ENCODE data around the gene CD19. TPM values are rescaled to one million over a fixed set of nuclear protein-coding genes. Genes with fewer than 3 reads are reported as not detected.

The CD19 gene
- polyA plus RNA-seq, 3 donors = 0.28 to 0.75 (median 0.65) TPM

DNA sequence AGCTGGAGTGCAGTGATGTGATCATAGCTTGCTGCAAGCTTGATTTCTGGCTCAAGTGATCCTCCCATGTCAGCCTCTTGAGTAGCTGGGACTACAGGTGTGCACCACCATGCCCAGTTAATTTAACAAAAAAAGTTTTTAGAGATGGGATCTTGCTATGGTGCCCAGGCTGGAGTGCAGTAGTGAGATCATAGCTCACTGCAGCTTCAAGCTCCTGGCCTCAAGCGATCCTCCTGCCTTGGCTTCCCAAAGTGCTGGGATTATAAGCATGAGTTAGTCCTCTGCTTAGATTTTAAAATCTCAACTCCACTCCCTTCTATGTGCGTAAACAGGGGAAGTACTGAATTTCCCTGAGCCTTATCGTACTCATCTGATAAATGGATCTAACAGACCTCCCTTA is 13.1 kb upstream of the CD19 start:
- H3K9me3 Mint-ChIP-seq = peaks cover 0 to 3% (median 0%) of the 10 kb centered on the region in 7 donors
- peaks cover 41 to 66% of the 10 kb centered on the region in 2 donors for H3K36me3 ChIP-seq (replicated peaks in 1 of 2; ENCODE audit: control insufficient read depth in 1 of 2, insufficient read depth in 2 of 2, low read length in 2 of 2)
- peaks cover 0 to 2% of the 10 kb centered on the region in 2 donors for H3K4me1 ChIP-seq (ENCODE audit: control insufficient read depth in 1 of 2, insufficient read depth in 2 of 2, low read length in 2 of 2)
- no peak overlapping the region for H3K27ac Mint-ChIP-seq
- no peak overlapping the region for H3K9ac ChIP-seq (ENCODE audit: insufficient read depth, low read length, poor library complexity, severe bottlenecking)
- H3K4me2 ChIP-seq (replicated peaks; ENCODE audit: extremely low read depth, low read length, poor library complexity, severe bottlenecking) = no peak overlapping the region
- H3K27ac ChIP-seq (ENCODE audit: low read depth in 1 of 2, low read length in 2 of 2) = no peak overlapping the region
- no peaks in the 10 kb centered on the region for H3K27me3 ChIP-seq (ENCODE audit: control insufficient read depth in 2 of 2, insufficient read depth in 2 of 2, low read length in 2 of 2)
- WGBS (ENCODE audit: insufficient coverage) = no CpG with 5 or more reads among the region's 3 CpGs
- H3K4me1 Mint-ChIP-seq = peaks cover 3% of the 10 kb centered on the region
- DNase-seq = no peak
- H3K79me2 ChIP-seq (ENCODE audit: insufficient read depth, low read length) = peaks cover 3% of the 10 kb centered on the region
- no peaks in the 10 kb centered on the region for H4K20me1 ChIP-seq (ENCODE audit: insufficient read depth, low read length)
- intact Hi-C loops (cut with micrococcal nuclease) = loop anchor here in 1 of 2 donors (5.0 kb wide), 1 partner anchor 36 kb away; no protein-coding TSS in a partner anchor
- H2AFZ ChIP-seq (ENCODE audit: insufficient read depth, low read depth, low read length, poor library complexity, severe bottlenecking) = no peak overlapping the region
- peaks cover 0 to 1% (median 0%) of the 10 kb centered on the region in 3 donors for H3K27me3 Mint-ChIP-seq (ENCODE audit: low read depth in 3 of 3)
- TF ChIP-seq, protein P1, sequence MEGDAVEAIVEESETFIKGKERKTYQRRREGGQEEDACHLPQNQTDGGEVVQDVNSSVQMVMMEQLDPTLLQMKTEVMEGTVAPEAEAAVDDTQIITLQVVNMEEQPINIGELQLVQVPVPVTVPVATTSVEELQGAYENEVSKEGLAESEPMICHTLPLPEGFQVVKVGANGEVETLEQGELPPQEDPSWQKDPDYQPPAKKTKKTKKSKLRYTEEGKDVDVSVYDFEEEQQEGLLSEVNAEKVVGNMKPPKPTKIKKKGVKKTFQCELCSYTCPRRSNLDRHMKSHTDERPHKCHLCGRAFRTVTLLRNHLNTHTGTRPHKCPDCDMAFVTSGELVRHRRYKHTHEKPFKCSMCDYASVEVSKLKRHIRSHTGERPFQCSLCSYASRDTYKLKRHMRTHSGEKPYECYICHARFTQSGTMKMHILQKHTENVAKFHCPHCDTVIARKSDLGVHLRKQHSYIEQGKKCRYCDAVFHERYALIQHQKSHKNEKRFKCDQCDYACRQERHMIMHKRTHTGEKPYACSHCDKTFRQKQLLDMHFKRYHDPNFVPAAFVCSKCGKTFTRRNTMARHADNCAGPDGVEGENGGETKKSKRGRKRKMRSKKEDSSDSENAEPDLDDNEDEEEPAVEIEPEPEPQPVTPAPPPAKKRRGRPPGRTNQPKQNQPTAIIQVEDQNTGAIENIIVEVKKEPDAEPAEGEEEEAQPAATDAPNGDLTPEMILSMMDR (IDR thresholded peaks at IDR 0.05) = no peak
- H3K36me3 Mint-ChIP-seq = peaks cover 50 to 76% of the 10 kb centered on the region in 2 donors
- no peak overlapping the region for H3K4me3 ChIP-seq (replicated peaks in 1 of 3; ENCODE audit: low read depth in 2 of 3, low read length in 3 of 3)
- no peaks in the 10 kb centered on the region for H3K9me3 ChIP-seq (replicated peaks in 1 of 2; ENCODE audit: control insufficient read depth in 1 of 2, insufficient read depth in 1 of 2, low read length in 2 of 2)
- H3K4me3 Mint-ChIP-seq = no peak overlapping the region

- H3K4me1 ChIP-seq (ENCODE audit: control insufficient read depth in 1 of 2, insufficient read depth in 2 of 2, low read length in 2 of 2) = peaks cover 11 to 17% of the 10 kb centered on the region in 2 donors
- no peak for DNase-seq
- H3K9ac ChIP-seq (ENCODE audit: insufficient read depth, low read length, poor library complexity, severe bottlenecking) = no peak overlapping the region
- no peaks in the 10 kb centered on the region for H3K9me3 ChIP-seq (replicated peaks in 1 of 2; ENCODE audit: control insufficient read depth in 1 of 2, insufficient read depth in 1 of 2, low read length in 2 of 2)
- Mint-ChIP-seq H3K4me3 (no peak overlapping the region), H3K27ac (no peak overlapping the region), H3K36me3 (peaks cover 21 to 37% of the 10 kb centered on the region in 2 donors), H3K9me3 (no peaks in the 10 kb centered on the region), H3K27me3 (ENCODE audit: low read depth in 3 of 3) (peaks cover 0 to 7% (median 0%) of the 10 kb centered on the region in 3 donors), H3K4me1 (peaks cover 18% of the 10 kb centered on the region)
- H3K4me2 ChIP-seq (replicated peaks; ENCODE audit: extremely low read depth, low read length, poor library complexity, severe bottlenecking) = no peak overlapping the region
- H3K79me2 ChIP-seq (ENCODE audit: insufficient read depth, low read length) = peaks cover 8% of the 10 kb centered on the region
- TF ChIP-seq, protein P1 (IDR thresholded peaks at IDR 0.05) = no peak
- no peaks in the 10 kb centered on the region for H3K27me3 ChIP-seq (ENCODE audit: control insufficient read depth in 2 of 2, insufficient read depth in 2 of 2, low read length in 2 of 2)
- peaks cover 10% of the 10 kb centered on the region for H4K20me1 ChIP-seq (ENCODE audit: insufficient read depth, low read length)
- no peak overlapping the region for H3K4me3 ChIP-seq (replicated peaks in 1 of 3; ENCODE audit: low read depth in 2 of 3, low read length in 3 of 3)
- H3K27ac ChIP-seq (ENCODE audit: low read depth in 1 of 2, low read length in 2 of 2) = no peak overlapping the region
- H2AFZ ChIP-seq (ENCODE audit: insufficient read depth, low read depth, low read length, poor library complexity, severe bottlenecking) = no peak overlapping the region
- peaks cover 16 to 23% of the 10 kb centered on the region in 2 donors for H3K36me3 ChIP-seq (replicated peaks in 1 of 2; ENCODE audit: control insufficient read depth in 1 of 2, insufficient read depth in 2 of 2, low read length in 2 of 2)
- intact Hi-C loops (cut with micrococcal nuclease) = loop anchor here in 1 of 2 donors (10.0 kb wide), 2 partner anchors 78 to 368 kb away; partner anchors contain the start of genes SGF29 and TUFM
- WGBS (ENCODE audit: insufficient coverage) = no CpG with 5 or more reads among the region's 3 CpGs
Observed at GRCh38 chr16:28923231-28923587, 8.6 kb upstream of the CD19 start.
